GM18907 (cell line): ENCODE results near the gene NKX3-2.
A peak's percentile ranks its signal among the peaks of the same experiment; 100 is the strongest.
"Not testable (repeated sequence)": the region's sequence is repeated elsewhere in the genome, so short reads cannot be mapped to it uniquely, and the experiment has no call there.

Experiments used
- ATAC-seq: cut with Tn5 transposase; IDR thresholded peaks from one replicate; pipeline ENCODE4 v1.9.1; 2021; ENCODE audit warnings: mild to moderate bottlenecking, moderate library complexity; ENCODE audit not compliant: unreplicated experiment

Gene NKX3-2

DNA sequence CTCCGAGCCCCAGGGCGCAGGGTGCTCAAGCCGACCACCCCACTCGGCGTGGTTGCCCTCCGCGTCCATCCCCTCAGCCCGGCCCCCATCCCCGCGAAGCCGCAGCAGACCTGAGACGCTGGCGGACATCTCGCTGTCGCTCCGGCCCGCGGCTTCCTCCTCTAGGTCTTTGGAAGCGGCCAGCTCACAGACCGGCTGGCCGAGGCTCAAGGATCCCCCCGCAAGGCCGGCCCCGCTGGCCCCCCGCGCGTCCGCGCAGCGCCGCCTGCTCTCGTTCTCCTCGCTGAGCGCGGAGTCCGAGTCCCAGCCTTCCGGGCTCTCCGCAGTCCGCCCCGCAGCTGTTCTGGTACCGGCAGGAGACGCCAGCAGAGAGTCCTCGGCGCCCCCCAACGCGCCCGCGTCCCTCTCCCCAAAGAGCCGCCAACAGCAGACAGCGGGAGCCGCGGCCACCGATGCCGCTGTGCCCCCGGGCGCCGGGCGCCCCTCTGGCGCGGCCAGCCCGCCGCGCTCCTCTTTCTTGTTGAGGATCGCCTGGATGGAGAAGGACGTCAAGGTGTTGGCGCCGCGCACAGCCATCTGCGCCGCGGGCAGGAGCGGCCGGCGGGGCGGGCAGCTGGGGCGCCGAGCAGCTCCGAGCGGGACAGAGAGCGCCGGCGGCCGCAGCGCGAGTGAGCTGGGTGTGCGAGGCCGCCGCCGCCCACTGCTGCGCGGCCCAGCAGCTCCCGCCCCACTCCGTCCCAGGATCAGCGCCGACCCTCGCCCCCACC lies at the start of gene NKX3-2:
TSS of gene NKX3-2 (minus strand) at position 670 of the 767 bp plus-strand sequence. CDS start at position 576, 94 bp downstream.
- no peak for ATAC-seq

GRCh38 chr4:13592220-13592619 lies 47.9 kb upstream of the NKX3-2 start:
- ATAC-seq = no peak

DNA sequence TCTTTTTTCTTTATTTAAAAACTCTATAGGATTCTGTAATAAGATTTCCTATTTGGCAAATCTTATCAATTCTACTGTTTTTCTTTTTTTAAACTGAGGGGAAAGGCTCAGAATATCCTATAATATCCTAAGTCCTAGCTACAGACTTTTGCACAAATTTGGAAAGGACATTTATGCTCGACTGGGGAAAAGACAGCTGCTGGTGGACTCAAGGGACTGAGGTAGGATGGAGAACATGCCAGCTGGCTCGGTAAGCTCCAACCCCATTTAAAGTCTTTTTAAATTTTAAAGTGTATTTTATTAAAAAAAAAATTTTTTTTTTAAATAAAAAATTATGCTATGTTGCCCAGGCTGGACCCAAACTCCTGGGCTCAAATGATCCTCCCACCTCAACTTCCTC lies 46.5 kb upstream of the NKX3-2 start:
- no peak for ATAC-seq

- ATAC-seq = no peak
Observed at GRCh38 chr4:13588954-13589353, 44.6 kb upstream of the NKX3-2 start.

- ATAC-seq = no peak
Observed at GRCh38 chr4:13584481-13584880, 40.2 kb upstream of the NKX3-2 start.

- no peak for ATAC-seq
Observed at GRCh38 chr4:13580036-13580435, 35.7 kb upstream of the NKX3-2 start.

- no peak for ATAC-seq
Observed at GRCh38 chr4:13577660-13578059, 33.4 kb upstream of the NKX3-2 start.

- ATAC-seq = no peak
Observed at GRCh38 chr4:13570916-13571315, 26.6 kb upstream of the NKX3-2 start.

GRCh38 chr4:13567125-13567524 lies 22.8 kb upstream of the NKX3-2 start:
- no peak for ATAC-seq

- no peak for ATAC-seq
Observed at GRCh38 chr4:13562876-13563275, 18.6 kb upstream of the NKX3-2 start.

GRCh38 chr4:13561673-13562072 lies 17.4 kb upstream of the NKX3-2 start:
- ATAC-seq = no peak

DNA sequence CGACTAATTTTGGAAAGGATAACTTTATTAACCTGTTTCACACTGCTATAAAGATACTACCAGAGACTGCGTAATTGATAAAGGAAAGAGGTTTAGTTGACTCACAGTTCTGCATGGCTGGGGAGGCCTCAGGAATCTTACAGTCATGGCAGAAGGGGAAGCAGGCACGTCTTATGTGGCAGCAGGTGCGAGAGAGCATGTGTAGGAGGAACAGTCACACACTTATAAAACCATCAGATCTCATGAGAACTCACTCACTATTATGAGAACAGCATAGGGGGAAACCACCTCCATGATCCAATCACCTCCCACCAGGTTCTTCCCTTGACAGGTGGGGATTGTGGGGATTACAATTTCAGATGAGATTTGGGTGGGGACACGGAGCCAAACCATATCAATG lies 15.8 kb upstream of the NKX3-2 start:
- not testable (repeated sequence) for ATAC-seq

DNA sequence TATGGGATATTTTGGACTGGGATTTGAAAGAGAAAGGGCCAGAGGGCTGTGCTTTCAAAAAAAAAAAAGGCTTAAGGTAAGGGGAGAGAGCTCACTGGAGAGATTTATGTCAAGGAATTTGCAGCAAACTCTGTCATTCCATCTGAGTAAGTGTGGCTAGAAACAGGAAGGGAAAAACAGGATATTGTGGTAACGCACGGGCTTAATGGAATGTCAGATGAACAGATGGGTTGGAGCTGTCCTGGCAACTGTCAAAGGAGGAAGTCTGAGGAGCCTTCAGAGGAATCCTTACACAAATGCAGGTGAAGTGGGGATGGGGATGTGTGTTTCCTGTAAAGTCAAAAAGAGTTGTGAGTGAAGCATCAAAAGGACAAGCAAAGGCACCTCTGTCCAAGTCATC lies 15.1 kb upstream of the NKX3-2 start:
- ATAC-seq = no peak

DNA sequence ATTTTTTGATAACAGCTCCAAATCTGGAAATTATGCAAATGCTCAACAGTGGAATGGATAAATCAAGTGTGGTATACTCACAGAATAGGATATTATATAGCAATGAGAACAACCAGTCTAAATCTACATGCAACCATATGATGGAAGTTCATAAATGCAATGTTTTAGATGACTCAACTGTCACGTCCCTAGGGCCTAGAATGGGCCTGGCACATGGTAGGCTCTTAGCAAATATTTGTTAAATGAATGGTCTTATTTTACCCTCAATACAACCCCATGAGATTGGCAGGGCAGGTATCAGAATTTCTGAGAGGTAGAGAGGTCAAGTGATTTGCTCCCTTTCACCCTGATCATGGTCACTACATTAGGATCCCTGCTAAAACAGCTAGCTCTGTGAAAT lies 14.6 kb upstream of the NKX3-2 start:
- ATAC-seq = no peak

DNA sequence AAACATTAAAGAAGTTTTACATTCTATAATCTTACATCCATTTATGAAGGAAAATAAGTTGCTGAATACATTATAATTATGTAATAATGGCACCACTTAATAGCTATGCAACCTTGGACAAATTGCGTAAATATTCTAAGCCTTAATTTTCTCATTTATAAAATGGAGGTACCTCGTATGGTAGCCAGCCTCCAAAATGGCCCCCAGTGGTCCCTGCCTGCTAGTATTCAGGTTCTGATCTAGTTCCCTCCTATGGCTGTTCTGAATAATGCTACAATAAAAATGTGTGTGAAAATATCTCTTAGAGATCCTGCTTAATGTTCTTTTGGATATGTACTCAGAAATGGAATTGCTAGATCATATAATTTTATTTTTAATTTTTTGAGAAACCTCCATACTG lies 11.0 kb upstream of the NKX3-2 start:
- no peak for ATAC-seq

DNA sequence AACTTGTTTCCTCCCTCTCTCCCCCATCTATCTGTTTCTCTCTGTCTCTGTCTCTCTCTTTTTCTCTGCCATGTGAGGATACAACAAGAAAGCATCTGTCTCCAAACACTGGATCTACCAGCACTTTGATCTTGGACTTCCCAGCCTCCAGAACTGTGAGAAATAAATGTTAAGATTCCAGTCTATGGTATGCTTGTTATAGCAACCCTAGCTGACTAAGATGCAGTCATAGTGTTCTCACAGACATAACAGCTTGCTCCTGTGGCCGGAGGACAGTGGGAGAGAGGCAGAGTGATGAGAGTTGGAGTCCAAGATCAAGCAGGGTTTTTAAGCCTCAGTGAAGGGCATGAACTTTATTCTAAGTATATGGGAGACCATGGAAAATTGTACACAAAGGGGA lies 8.8 kb upstream of the NKX3-2 start:
- ATAC-seq = no peak

DNA sequence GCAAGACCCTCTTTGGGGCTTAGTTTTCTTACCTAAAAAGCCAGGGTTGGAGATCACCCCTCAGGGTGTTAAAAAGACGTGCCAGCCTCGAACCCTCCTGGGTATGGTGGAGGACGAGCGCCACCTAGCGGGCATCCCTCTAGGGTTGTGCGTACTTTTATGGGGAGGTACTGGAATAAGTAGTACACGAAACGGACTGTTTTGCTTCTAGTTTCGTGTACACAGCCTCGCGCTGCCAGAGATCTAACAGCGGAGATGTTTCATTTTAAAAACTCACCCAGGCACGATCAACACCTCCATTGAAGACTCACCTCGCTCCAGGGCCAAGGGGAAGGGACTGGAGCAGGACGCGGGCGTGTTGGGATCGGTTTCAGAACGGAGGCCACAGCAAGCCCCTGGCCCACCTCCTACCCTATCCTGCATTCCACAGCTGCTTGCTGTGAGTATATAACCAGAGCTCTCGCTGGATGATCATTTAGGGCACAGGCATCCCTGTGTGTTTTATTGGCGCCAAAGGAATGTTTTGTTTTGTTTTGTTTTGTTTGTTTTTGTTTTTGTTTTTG lies 4.8 kb upstream of the NKX3-2 start:
- peak; percentile 78 for ATAC-seq

DNA sequence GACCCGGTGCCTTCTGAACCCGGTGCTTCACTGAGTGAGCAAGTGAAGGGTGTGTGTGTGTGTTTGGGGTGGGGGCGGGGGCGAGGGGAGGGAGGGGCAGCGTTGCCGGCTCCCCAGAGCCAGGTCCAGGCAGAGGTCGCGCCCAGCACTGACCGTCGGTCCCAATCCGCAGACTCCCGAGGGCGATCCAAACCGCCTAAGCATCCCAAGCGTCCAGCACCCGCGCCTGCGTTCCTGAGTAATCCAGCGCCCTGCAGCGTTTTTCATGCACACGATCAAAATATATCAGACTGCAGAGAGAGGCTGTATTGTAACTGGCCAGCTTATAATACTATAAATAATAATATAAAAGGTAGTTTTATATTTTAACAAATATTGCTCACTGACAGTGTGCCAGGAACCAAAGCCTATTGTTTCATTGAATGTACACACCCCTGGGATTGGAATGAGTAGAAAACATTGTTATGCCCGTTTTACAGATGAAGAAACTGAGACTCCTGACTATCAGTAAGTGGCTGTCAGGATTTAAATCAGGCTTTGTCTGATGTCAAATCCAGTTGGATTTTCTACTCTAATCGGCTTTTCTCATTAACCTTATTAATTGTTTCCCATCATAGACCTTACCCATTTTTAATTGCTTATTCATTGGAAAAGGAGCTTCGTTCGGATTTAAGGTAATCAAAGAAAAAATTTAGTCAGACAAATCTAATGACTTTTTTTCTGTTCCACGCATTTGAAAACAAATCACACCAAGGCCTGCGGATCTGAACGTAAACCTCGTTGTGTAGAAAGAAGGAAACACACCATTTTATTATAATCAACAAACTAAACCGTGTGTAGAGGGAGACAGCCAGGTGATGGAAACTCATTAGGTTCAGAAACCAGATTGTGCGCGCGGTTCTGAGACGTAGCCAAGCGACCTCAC lies 4.0 kb upstream of the NKX3-2 start:
- ATAC-seq = no peak

- no peak for ATAC-seq
Observed at GRCh38 chr4:13547485-13548041, 3.3 kb upstream of the NKX3-2 start.

DNA sequence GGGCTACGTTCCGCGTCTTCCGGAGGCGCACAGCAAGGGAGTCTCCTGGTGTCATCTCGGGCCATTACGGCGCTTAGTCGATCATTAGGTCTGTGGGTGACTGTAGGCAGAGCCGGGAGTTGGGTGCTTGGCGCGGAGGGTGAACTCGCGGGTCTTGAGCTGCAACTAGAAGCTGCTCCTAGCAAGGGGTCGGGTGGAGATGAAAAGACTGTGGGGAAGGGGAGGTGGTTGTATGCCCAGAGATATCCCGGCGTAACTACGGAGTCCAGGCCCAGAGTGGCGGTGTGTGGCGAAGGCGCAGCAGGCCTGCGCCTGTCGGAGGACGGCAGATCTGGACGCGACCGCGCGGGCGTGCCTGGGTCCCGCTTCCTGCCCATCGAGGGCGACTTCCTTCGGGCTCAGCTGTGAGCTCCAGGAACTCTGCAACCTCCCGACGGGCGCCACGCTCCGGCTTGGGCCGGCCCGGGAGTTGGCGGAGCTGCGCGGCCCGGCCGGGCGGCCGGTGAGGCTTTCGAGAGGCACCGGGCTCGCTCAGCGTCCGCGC lies 2.7 kb upstream of the NKX3-2 start:
- no peak for ATAC-seq
